ENCODE measurements around the gene SERPINA12.
"Not testable (repeated sequence)": the region's sequence is repeated elsewhere in the genome, so short reads cannot be mapped to it uniquely, and the experiment has no call there.

DNA sequence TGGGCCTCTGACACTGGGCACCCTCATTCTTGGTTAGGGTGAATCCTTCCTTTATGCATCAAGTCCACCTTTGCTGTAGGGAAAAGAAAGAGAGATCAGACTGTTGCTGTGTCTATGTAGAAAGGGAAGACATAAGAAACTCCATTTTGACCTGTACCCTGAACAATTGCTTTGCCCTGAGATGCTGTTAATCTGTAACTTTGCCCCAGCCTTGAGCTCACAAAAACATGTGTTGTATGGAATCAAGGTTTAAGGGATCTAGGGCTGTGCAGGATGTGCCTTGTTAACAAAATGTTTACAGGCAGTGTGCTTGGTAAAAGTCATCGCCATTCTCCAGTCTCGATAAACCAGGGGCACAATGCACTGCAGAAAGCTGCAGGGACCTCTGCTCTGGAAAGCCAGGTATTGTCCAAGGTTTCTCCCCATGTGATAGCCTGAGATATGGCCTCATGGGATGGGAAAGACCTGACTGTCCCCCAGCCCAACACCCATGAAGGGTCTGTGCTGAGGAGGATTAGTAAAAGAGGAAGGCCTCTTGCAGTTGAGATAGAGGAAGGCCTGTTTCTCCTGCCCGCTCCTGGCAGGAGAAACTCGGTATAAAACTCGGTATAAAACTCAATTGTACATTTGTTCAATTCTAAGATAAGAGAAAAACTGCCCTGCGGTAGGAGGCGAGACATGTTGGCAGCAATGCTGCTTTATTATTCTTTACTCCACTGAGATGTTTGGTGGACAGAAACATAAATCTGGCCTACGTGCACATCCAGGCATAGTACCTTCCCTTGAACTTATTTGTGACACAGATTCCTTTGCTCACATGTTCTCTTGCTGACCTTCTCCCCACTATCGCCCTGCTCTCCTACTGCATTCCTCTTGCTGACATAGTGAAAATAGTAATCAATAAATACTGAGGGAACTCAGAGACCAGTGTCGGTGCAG lies 26.9 kb downstream of the SERPINA12 start:
- TF ChIP-seq POU2F2, POLR2A, TAF1, POLR2AphosphoS5 (IDR thresholded peaks at IDR 0.05; ENCODE audit: low read depth, low read length): not testable (repeated sequence)

Measured in GM12891 (cell line).